ENCODE results near the gene CXCR4. TPM values are rescaled to one million over a fixed set of nuclear protein-coding genes. Genes with fewer than 3 reads are reported as not detected.
"Not testable (repeated sequence)": the region's sequence is repeated elsewhere in the genome, so short reads cannot be mapped to it uniquely, and the experiment has no call there.

Gene CXCR4
- polyA plus RNA-seq, 1 donor from 2014 or later, result 0.50 TPM

- Histone ChIP-seq H3K4me3 (ENCODE audit: low read length) (no peak overlapping the region), H3K9ac (ENCODE audit: low read length) (no peak overlapping the region), H4K20me1 (ENCODE audit: insufficient read depth) (no peaks in the 10 kb centered on the region), H3K27ac (ENCODE audit: low read length) (no peak overlapping the region), H2AFZ (ENCODE audit: low read depth, low read length) (no peak overlapping the region), H3K4me2 (ENCODE audit: low read length) (no peak overlapping the region), H3K36me3 (ENCODE audit: insufficient read depth, low read length) (no peaks in the 10 kb centered on the region), H3F3A (ENCODE audit: insufficient read depth, low read length, poor library complexity, severe bottlenecking) (no peaks in the 10 kb centered on the region), H3K79me2 (replicated peaks; ENCODE audit: insufficient read depth, low read length) (no peaks in the 10 kb centered on the region), H3K9me2 (ENCODE audit: insufficient read depth, low read length) (no peaks in the 10 kb centered on the region), H3K27me3 (ENCODE audit: insufficient read depth, low read depth, low read length) (no peaks in the 10 kb centered on the region), H3K9me3 (ENCODE audit: low read length) (no peaks in the 10 kb centered on the region)
- no peak for TF ChIP-seq MXI1 (conservative IDR thresholded peaks at IDR 0.05; ENCODE audit: poor library complexity, severe bottlenecking)
- TF ChIP-seq RAD21 (conservative IDR thresholded peaks at IDR 0.05), result no peak
- TF ChIP-seq EZH2 (IDR thresholded peaks at IDR 0.05; ENCODE audit: borderline replicate concordance, insufficient read depth, low read length, poor library complexity, severe bottlenecking), result no peak
- no peak for TF ChIP-seq REST (IDR thresholded peaks at IDR 0.05; ENCODE audit: borderline replicate concordance)
- no peak for TF ChIP-seq TAF1 (IDR thresholded peaks at IDR 0.05; ENCODE audit: low read depth)
- TF ChIP-seq POLR2AphosphoS5 (IDR thresholded peaks at IDR 0.05), result no peak
- no peak for TF ChIP-seq SMC3 (conservative IDR thresholded peaks at IDR 0.05; ENCODE audit: poor library complexity)
- TF ChIP-seq EP300 (conservative IDR thresholded peaks at IDR 0.05; ENCODE audit: poor library complexity, severe bottlenecking), result no peak
- TF ChIP-seq, protein P1, sequence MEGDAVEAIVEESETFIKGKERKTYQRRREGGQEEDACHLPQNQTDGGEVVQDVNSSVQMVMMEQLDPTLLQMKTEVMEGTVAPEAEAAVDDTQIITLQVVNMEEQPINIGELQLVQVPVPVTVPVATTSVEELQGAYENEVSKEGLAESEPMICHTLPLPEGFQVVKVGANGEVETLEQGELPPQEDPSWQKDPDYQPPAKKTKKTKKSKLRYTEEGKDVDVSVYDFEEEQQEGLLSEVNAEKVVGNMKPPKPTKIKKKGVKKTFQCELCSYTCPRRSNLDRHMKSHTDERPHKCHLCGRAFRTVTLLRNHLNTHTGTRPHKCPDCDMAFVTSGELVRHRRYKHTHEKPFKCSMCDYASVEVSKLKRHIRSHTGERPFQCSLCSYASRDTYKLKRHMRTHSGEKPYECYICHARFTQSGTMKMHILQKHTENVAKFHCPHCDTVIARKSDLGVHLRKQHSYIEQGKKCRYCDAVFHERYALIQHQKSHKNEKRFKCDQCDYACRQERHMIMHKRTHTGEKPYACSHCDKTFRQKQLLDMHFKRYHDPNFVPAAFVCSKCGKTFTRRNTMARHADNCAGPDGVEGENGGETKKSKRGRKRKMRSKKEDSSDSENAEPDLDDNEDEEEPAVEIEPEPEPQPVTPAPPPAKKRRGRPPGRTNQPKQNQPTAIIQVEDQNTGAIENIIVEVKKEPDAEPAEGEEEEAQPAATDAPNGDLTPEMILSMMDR (IDR thresholded peaks at IDR 0.05; ENCODE audit: poor library complexity, severe bottlenecking), result no peak
These were observed 24.4 kb downstream of the CXCR4 start for GRCh38 chr2:136093583-136093982.

DNA sequence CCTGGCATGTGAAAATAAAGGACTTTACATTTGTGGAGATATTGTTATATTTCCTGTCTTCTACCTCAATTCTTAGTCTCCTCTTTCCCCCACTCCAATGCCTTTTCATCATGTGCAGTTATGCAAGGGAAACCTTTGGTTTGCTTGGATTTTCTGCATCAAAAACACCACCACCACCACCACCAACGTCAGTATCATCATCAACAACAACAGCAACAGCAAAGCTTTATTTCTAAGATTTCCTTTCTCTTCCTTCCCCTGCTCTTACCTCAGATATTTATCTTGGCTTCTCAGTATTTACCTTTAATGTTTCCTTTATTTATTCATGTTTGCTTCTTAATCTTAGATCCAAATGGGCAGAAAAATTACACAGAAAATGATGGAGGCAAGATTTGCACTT, 26.1 kb downstream of the CXCR4 start:
- Histone ChIP-seq H3F3A (ENCODE audit: insufficient read depth, low read length, poor library complexity, severe bottlenecking) (no peaks in the 10 kb centered on the region), H2AFZ (ENCODE audit: low read depth, low read length) (no peak overlapping the region), H3K36me3 (ENCODE audit: insufficient read depth, low read length) (no peaks in the 10 kb centered on the region), H3K4me2 (ENCODE audit: low read length) (no peak overlapping the region), H3K27ac (ENCODE audit: low read length) (no peak overlapping the region), H3K79me2 (replicated peaks; ENCODE audit: insufficient read depth, low read length) (no peaks in the 10 kb centered on the region), H3K9me3 (ENCODE audit: low read length) (no peaks in the 10 kb centered on the region), H4K20me1 (ENCODE audit: insufficient read depth) (no peaks in the 10 kb centered on the region), H3K4me3 (ENCODE audit: low read length) (no peak overlapping the region), H3K9me2 (ENCODE audit: insufficient read depth, low read length) (no peaks in the 10 kb centered on the region), H3K9ac (ENCODE audit: low read length) (no peak overlapping the region), H3K27me3 (ENCODE audit: insufficient read depth, low read depth, low read length) (no peaks in the 10 kb centered on the region)
- TF ChIP-seq REST (IDR thresholded peaks at IDR 0.05; ENCODE audit: borderline replicate concordance) (no peak), POLR2AphosphoS5 (IDR thresholded peaks at IDR 0.05) (no peak), RAD21 (conservative IDR thresholded peaks at IDR 0.05) (no peak), EZH2 (IDR thresholded peaks at IDR 0.05; ENCODE audit: borderline replicate concordance, insufficient read depth, low read length, poor library complexity, severe bottlenecking) (no peak)

- H3K9me2 ChIP-seq (ENCODE audit: insufficient read depth, low read length); H3K36me3 ChIP-seq (ENCODE audit: insufficient read depth, low read length); H3K27ac ChIP-seq (ENCODE audit: low read length); H3K79me2 ChIP-seq (replicated peaks; ENCODE audit: insufficient read depth, low read length); H4K20me1 ChIP-seq (ENCODE audit: insufficient read depth); H3K4me3 ChIP-seq (ENCODE audit: low read length); H3K27me3 ChIP-seq (ENCODE audit: insufficient read depth, low read depth, low read length); H3K4me2 ChIP-seq (ENCODE audit: low read length); H3K9me3 ChIP-seq (ENCODE audit: low read length); H2AFZ ChIP-seq (ENCODE audit: low read depth, low read length); H3K9ac ChIP-seq (ENCODE audit: low read length); H3F3A ChIP-seq (ENCODE audit: insufficient read depth, low read length, poor library complexity, severe bottlenecking): not testable (repeated sequence)
These were observed 30.0 kb downstream of the CXCR4 start for GRCh38 chr2:136087901-136088460.
